ENCODE results near the gene AREL1. TPM values are rescaled to one million over a fixed set of nuclear protein-coding genes. Genes with fewer than 3 reads are reported as not detected.

The AREL1 gene
- polyA plus RNA-seq, 1 donor from 2014 or later: 30.4 TPM

DNA sequence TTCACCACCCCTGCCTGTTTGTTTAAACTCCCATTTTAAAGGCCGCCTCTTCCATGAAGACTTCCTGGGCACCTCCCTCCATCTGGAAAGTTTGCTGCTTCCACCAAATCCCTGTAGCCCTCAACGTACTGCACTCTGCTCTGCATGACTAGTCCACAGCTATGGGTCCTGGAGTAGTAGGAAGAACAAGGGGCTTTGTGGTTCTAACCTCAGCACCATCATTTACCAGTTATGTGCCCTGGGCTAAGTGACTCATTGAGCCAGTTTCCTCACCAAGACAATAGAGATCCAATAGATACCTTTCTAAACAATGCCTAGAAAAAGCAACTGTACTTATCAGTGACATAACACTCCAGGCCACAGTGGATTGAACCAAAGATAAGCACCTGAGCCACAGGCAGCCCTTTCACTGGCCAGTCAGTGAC is 92.4 kb downstream of the AREL1 start:
- Histone ChIP-seq H3K27me3 (ENCODE audit: insufficient read depth, low read depth, low read length) (no peaks in the 10 kb centered on the region), H3K9ac (ENCODE audit: low read length) (no peak overlapping the region), H3K9me3 (ENCODE audit: low read length) (no peaks in the 10 kb centered on the region), H2AFZ (ENCODE audit: low read depth, low read length) (no peak overlapping the region), H3K4me2 (ENCODE audit: low read length) (no peak overlapping the region), H3K4me3 (ENCODE audit: low read length) (no peak overlapping the region), H4K20me1 (ENCODE audit: insufficient read depth) (no peaks in the 10 kb centered on the region), H3K27ac (ENCODE audit: low read length) (no peak overlapping the region), H3F3A (ENCODE audit: insufficient read depth, low read length, poor library complexity, severe bottlenecking) (no peaks in the 10 kb centered on the region), H3K79me2 (replicated peaks; ENCODE audit: insufficient read depth, low read length) (no peaks in the 10 kb centered on the region), H3K36me3 (ENCODE audit: insufficient read depth, low read length) (no peaks in the 10 kb centered on the region), H3K9me2 (ENCODE audit: insufficient read depth, low read length) (no peaks in the 10 kb centered on the region)
- TF ChIP-seq POLR2AphosphoS5 (IDR thresholded peaks at IDR 0.05): no peak
- TF ChIP-seq MXI1 (conservative IDR thresholded peaks at IDR 0.05; ENCODE audit: poor library complexity, severe bottlenecking): no peak
- no peak for TF ChIP-seq EP300 (conservative IDR thresholded peaks at IDR 0.05; ENCODE audit: poor library complexity, severe bottlenecking)
- TF ChIP-seq TAF1 (IDR thresholded peaks at IDR 0.05; ENCODE audit: low read depth): no peak

DNA sequence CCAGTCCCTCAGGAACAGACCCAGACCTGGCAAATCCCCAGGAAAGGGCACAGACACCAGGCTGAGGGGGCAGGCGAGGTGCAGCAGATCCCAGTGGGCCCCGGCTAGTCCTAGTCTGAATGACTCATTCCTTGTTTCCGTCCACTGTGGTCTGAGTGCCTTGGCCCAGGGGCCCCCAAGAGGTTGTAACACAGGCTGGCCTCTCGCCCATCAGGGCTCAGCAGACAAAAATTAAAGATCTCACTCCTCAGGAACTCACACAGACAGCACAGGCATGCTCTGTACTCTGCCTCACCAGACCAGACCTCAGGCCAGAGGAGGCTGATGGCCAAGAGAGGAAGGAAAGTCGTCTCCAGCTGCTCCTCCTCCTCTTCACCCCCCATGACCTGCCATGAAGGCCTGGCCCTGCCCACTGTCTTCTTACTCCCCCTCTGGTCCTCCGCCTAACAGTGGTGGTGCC is 93.2 kb downstream of the AREL1 start:
- Histone ChIP-seq H3K27ac (ENCODE audit: low read length) (no peak overlapping the region), H3K9me2 (ENCODE audit: insufficient read depth, low read length) (no peaks in the 10 kb centered on the region), H3K79me2 (replicated peaks; ENCODE audit: insufficient read depth, low read length) (no peaks in the 10 kb centered on the region), H3K36me3 (ENCODE audit: insufficient read depth, low read length) (no peaks in the 10 kb centered on the region), H3K9ac (ENCODE audit: low read length) (no peak overlapping the region), H4K20me1 (ENCODE audit: insufficient read depth) (no peaks in the 10 kb centered on the region), H3F3A (ENCODE audit: insufficient read depth, low read length, poor library complexity, severe bottlenecking) (no peaks in the 10 kb centered on the region), H3K9me3 (ENCODE audit: low read length) (no peaks in the 10 kb centered on the region), H3K4me2 (ENCODE audit: low read length) (no peak overlapping the region), H3K4me3 (ENCODE audit: low read length) (no peak overlapping the region), H3K27me3 (ENCODE audit: insufficient read depth, low read depth, low read length) (no peaks in the 10 kb centered on the region), H2AFZ (ENCODE audit: low read depth, low read length) (no peak overlapping the region)
- TF ChIP-seq RAD21 (conservative IDR thresholded peaks at IDR 0.05) (no peak), MXI1 (conservative IDR thresholded peaks at IDR 0.05; ENCODE audit: poor library complexity, severe bottlenecking) (no peak), EP300 (conservative IDR thresholded peaks at IDR 0.05; ENCODE audit: poor library complexity, severe bottlenecking) (no peak), TAF1 (IDR thresholded peaks at IDR 0.05; ENCODE audit: low read depth) (no peak), POLR2AphosphoS5 (IDR thresholded peaks at IDR 0.05) (no peak), SMC3 (conservative IDR thresholded peaks at IDR 0.05; ENCODE audit: poor library complexity) (no peak), EZH2 (IDR thresholded peaks at IDR 0.05; ENCODE audit: borderline replicate concordance, insufficient read depth, low read length, poor library complexity, severe bottlenecking) (no peak)
- TF ChIP-seq, protein P1, sequence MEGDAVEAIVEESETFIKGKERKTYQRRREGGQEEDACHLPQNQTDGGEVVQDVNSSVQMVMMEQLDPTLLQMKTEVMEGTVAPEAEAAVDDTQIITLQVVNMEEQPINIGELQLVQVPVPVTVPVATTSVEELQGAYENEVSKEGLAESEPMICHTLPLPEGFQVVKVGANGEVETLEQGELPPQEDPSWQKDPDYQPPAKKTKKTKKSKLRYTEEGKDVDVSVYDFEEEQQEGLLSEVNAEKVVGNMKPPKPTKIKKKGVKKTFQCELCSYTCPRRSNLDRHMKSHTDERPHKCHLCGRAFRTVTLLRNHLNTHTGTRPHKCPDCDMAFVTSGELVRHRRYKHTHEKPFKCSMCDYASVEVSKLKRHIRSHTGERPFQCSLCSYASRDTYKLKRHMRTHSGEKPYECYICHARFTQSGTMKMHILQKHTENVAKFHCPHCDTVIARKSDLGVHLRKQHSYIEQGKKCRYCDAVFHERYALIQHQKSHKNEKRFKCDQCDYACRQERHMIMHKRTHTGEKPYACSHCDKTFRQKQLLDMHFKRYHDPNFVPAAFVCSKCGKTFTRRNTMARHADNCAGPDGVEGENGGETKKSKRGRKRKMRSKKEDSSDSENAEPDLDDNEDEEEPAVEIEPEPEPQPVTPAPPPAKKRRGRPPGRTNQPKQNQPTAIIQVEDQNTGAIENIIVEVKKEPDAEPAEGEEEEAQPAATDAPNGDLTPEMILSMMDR (IDR thresholded peaks at IDR 0.05; ENCODE audit: poor library complexity, severe bottlenecking): no peak
- TF ChIP-seq, protein P2, sequence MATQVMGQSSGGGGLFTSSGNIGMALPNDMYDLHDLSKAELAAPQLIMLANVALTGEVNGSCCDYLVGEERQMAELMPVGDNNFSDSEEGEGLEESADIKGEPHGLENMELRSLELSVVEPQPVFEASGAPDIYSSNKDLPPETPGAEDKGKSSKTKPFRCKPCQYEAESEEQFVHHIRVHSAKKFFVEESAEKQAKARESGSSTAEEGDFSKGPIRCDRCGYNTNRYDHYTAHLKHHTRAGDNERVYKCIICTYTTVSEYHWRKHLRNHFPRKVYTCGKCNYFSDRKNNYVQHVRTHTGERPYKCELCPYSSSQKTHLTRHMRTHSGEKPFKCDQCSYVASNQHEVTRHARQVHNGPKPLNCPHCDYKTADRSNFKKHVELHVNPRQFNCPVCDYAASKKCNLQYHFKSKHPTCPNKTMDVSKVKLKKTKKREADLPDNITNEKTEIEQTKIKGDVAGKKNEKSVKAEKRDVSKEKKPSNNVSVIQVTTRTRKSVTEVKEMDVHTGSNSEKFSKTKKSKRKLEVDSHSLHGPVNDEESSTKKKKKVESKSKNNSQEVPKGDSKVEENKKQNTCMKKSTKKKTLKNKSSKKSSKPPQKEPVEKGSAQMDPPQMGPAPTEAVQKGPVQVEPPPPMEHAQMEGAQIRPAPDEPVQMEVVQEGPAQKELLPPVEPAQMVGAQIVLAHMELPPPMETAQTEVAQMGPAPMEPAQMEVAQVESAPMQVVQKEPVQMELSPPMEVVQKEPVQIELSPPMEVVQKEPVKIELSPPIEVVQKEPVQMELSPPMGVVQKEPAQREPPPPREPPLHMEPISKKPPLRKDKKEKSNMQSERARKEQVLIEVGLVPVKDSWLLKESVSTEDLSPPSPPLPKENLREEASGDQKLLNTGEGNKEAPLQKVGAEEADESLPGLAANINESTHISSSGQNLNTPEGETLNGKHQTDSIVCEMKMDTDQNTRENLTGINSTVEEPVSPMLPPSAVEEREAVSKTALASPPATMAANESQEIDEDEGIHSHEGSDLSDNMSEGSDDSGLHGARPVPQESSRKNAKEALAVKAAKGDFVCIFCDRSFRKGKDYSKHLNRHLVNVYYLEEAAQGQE (IDR thresholded peaks at IDR 0.05; ENCODE audit: borderline replicate concordance): no peak

Measured in neural cell (in vitro differentiated cells).